Keratinocyte (primary cell): ENCODE data around the gene RETREG2. TPM values are rescaled to one million over a fixed set of nuclear protein-coding genes. Genes with fewer than 3 reads are reported as not detected.

Experiments
- DNase-seq: peaks from one replicate; pipeline ENCODE4 v3.0.0-alpha.2; 2011; ENCODE audit warnings: low read depth, missing footprints, low spot score
- FAIRE-seq: peaks from 2 replicates; lab custom pipeline; 2011; peaks lifted over from hg19 to GRCh38; lab: Jason Lieb, UNC
- H2AFZ ChIP-seq: 2 replicates; pipeline ENCODE4 v1.6.0; 2012; ENCODE audit warnings: low read length, control low read depth, inconsistent platforms; ENCODE audit not compliant: control insufficient read depth
- H3K27ac ChIP-seq: 2 replicates; pipeline ENCODE4 v1.5.1; 2011; ENCODE audit warnings: low read length; ENCODE audit not compliant: control insufficient read depth, insufficient read depth
- H3K27me3 ChIP-seq: 3 replicates; pipeline ENCODE4 v1.6.0; 2011; ENCODE audit warnings: low read length; ENCODE audit not compliant: control insufficient read depth, insufficient read depth; ENCODE audit errors: extremely low read depth
- H3K36me3 ChIP-seq, 2 experiments: 2 replicates in 1 of 2; 3 replicates in 1 of 2; pipeline ENCODE4 v1.5.1; 2011; ENCODE audit warnings: low read length in 2 of 2, mild to moderate bottlenecking in 1 of 2; ENCODE audit not compliant: control insufficient read depth in 2 of 2, insufficient read depth in 2 of 2; ENCODE audit errors: extremely low read depth in 1 of 2
- H3K4me1 ChIP-seq: 3 replicates; pipeline ENCODE4 v1.5.1; 2011; ENCODE audit warnings: low read length; ENCODE audit not compliant: control insufficient read depth, insufficient read depth; ENCODE audit errors: extremely low read depth
- H3K4me2 ChIP-seq: 3 replicates; pipeline ENCODE4 v1.6.0; 2011; ENCODE audit warnings: low read depth, low read length; ENCODE audit not compliant: control insufficient read depth, insufficient read depth; ENCODE audit errors: extremely low read depth
- H3K4me3 ChIP-seq, 3 experiments: fragments of 200-600 bp in 1 of 3; sonication (generic) in 1 of 3; 2 replicates in 2 of 3; 3 replicates in 1 of 3; pipeline ENCODE4 v1.5.1; 2011 to 2016; ENCODE audit warnings: low read length in 3 of 3, mild to moderate bottlenecking in 3 of 3, control low read depth in 2 of 3, inconsistent platforms in 1 of 3, low read depth in 1 of 3, mixed read lengths in 1 of 3, mixed run types in 1 of 3, moderate library complexity in 1 of 3; ENCODE audit not compliant: control insufficient read depth in 2 of 3, insufficient read depth in 2 of 3; ENCODE audit errors: extremely low read depth in 1 of 3
- H3K79me2 ChIP-seq: 2 replicates; pipeline ENCODE4 v1.6.0; 2012; ENCODE audit warnings: low read length; ENCODE audit not compliant: control insufficient read depth, insufficient read depth
- H3K9ac ChIP-seq: 3 replicates; pipeline ENCODE4 v1.6.0; 2011; ENCODE audit warnings: low read length; ENCODE audit not compliant: control insufficient read depth, insufficient read depth; ENCODE audit errors: extremely low read depth
- H3K9me1 ChIP-seq: 3 replicates; pipeline ENCODE4 v1.6.0; 2011; ENCODE audit warnings: low read length; ENCODE audit not compliant: control insufficient read depth, insufficient read depth; ENCODE audit errors: extremely low read depth
- H3K9me3 ChIP-seq: 2 replicates; pipeline ENCODE4 v1.5.1; 2012; ENCODE audit warnings: low read depth, low read length; ENCODE audit not compliant: control insufficient read depth
- H4K20me1 ChIP-seq: 3 replicates; pipeline ENCODE4 v1.6.0; 2011; ENCODE audit warnings: low read length; ENCODE audit not compliant: control insufficient read depth, insufficient read depth; ENCODE audit errors: extremely low read depth
- CTCF ChIP-seq, 3 experiments: IDR thresholded peaks in 1 of 3; conservative IDR thresholded peaks in 1 of 3; optimal IDR thresholded peaks in 1 of 3; 2 replicates in 2 of 3; 3 replicates in 1 of 3; pipeline versions ENCODE3 to v1.5.1; 2011; ENCODE audit warnings: low read length in 3 of 3, mild to moderate bottlenecking in 3 of 3, moderate library complexity in 2 of 3, control low read depth in 1 of 3, inconsistent platforms in 1 of 3; ENCODE audit not compliant: insufficient read depth in 2 of 3; ENCODE audit errors: extremely low read depth in 1 of 3
- EZH2 ChIP-seq: IDR thresholded peaks from one replicate; pipeline ENCODE4 v1.6.1; 2012; ENCODE audit warnings: inconsistent platforms, mild to moderate bottlenecking, low read length, moderate library complexity
- dilution Hi-C: fragments of 300-500 bp; cut with MboI; formaldehyde crosslinking; loops from one replicate; pipeline ENCODE4 v1.7.0; 2020; ENCODE audit warnings: low sequenced_read_pairs; ENCODE audit not compliant: extremely low pct_ligation_motif_present
- polyA plus RNA-seq, 5 experiments: library from polyadenylated mRNA; depleted of rRNA in 3 of 5; stranded (reverse) in 3 of 5; stranded (forward) in 1 of 5; unstranded in 1 of 5; fragments of >200 nt; gene quantifications; 1 replicate in 1 of 5; 2 replicates in 3 of 5; 3 replicates in 1 of 5; pipeline versions ENCODE4 v1.2.1 to v1.2.3, GENCODE V29; 2011 to 2012; ENCODE audit warnings: missing spikeins in 2 of 5, low read depth in 1 of 5, low replicate concordance in 1 of 5

The RETREG2 gene
- polyA plus RNA-seq, 1 donor (not counting 4 experiments of a cell fraction or from before 2014, with no cell fraction given): 45.8 TPM

GRCh38 chr2:219158586-219158985 lies 19.5 kb upstream of the RETREG2 start:
- no peaks in the 10 kb centered on the region for H3K27me3 ChIP-seq
- H3K79me2 ChIP-seq: no peaks in the 10 kb centered on the region
- no peak overlapping the region for H3K4me3 ChIP-seq
- H3K4me2 ChIP-seq: no peak overlapping the region
- dilution Hi-C loops: no loop called here
- no peaks in the 10 kb centered on the region for H3K9me3 ChIP-seq
- no peak for FAIRE-seq
- peaks cover 8% of the 10 kb centered on the region for H3K4me1 ChIP-seq
- H3K9me1 ChIP-seq: no peaks in the 10 kb centered on the region
- no peak for DNase-seq
- no peak overlapping the region for H2AFZ ChIP-seq
- H4K20me1 ChIP-seq: no peaks in the 10 kb centered on the region
- TF ChIP-seq CTCF (optimal IDR thresholded peaks at IDR 0.05 in 1 of 3, IDR thresholded peaks at IDR 0.05 in 1 of 3, conservative IDR thresholded peaks at IDR 0.05 in 1 of 3; ENCODE audit: extremely low read depth in 1 of 3, insufficient read depth in 2 of 3, low read length in 3 of 3) (no peak), EZH2 (no peak)
- H3K9ac ChIP-seq: no peak overlapping the region
- peaks cover 2 to 5% of the 10 kb centered on the region in 2 experiments for H3K36me3 ChIP-seq
- no peak overlapping the region for H3K27ac ChIP-seq

GRCh38 chr2:219159771-219160185 lies 18.3 kb upstream of the RETREG2 start:
- DNase-seq: no peak
- no peak for TF ChIP-seq CTCF (optimal IDR thresholded peaks at IDR 0.05 in 1 of 3, IDR thresholded peaks at IDR 0.05 in 1 of 3, conservative IDR thresholded peaks at IDR 0.05 in 1 of 3; ENCODE audit: extremely low read depth in 1 of 3, insufficient read depth in 2 of 3, low read length in 3 of 3)
- no peak for TF ChIP-seq EZH2
- Histone ChIP-seq H2AFZ (peak overlapping the region; percentile 71), H4K20me1 (no peaks in the 10 kb centered on the region), H3K4me2 (peak overlapping the region; percentile 95), H3K9me3 (no peaks in the 10 kb centered on the region), H3K27me3 (no peaks in the 10 kb centered on the region), H3K4me1 (peaks cover 8% of the 10 kb centered on the region), H3K9ac (peak overlapping the region; percentile 82), H3K79me2 (no peaks in the 10 kb centered on the region), H3K4me3 (peak overlapping the region; percentile 56 to 75 (median 74)), H3K27ac (no peak overlapping the region), H3K36me3 (peaks cover 2 to 3% of the 10 kb centered on the region in 2 experiments), H3K9me1 (no peaks in the 10 kb centered on the region)
- no peak for FAIRE-seq
- dilution Hi-C loops: no loop called here
